GM21447 (cell line): ENCODE measurements around the gene NHERF2.

Experiments
- ATAC-seq: cut with Tn5 transposase; IDR thresholded peaks from one replicate; pipeline ENCODE4 v1.9.1; 2021; ENCODE audit not compliant: unreplicated experiment

The NHERF2 gene

GRCh38 chr16:2079991-2080390 is 53.3 kb downstream of the NHERF2 start:
- ATAC-seq, result no peak

- no peak for ATAC-seq
Observed at GRCh38 chr16:2081201-2082084, 54.7 kb downstream of the NHERF2 start.

GRCh38 chr16:2082171-2082982 is 55.7 kb downstream of the NHERF2 start:
- ATAC-seq, result no peak

- no peak for ATAC-seq
Observed at GRCh38 chr16:2082983-2083364, 56.3 kb downstream of the NHERF2 start.

- no peak for ATAC-seq
Observed at GRCh38 chr16:2083409-2083808, 56.7 kb downstream of the NHERF2 start.

- ATAC-seq, result no peak
Observed at GRCh38 chr16:2083876-2084780, 57.4 kb downstream of the NHERF2 start.

- ATAC-seq, result no peak
Observed at GRCh38 chr16:2084895-2085625, 58.4 kb downstream of the NHERF2 start.

- no peak for ATAC-seq
Observed at GRCh38 chr16:2085669-2086068, 59.0 kb downstream of the NHERF2 start.

GRCh38 chr16:2086106-2086742 is 59.5 kb downstream of the NHERF2 start:
- ATAC-seq, result no peak

- ATAC-seq, result no peak
Observed at GRCh38 chr16:2086812-2087747, 60.4 kb downstream of the NHERF2 start.

GRCh38 chr16:2087748-2088631 is 61.3 kb downstream of the NHERF2 start:
- no peak for ATAC-seq
